H9 (cell line): ENCODE data around the gene BRI3BP. TPM values are rescaled to one million over a fixed set of nuclear protein-coding genes. Genes with fewer than 3 reads are reported as not detected.

Source experiments
- DNase-seq: peaks from one replicate; pipeline ENCODE4 v3.0.0-alpha.2; 2017
- H2AFZ ChIP-seq: one replicate; pipeline ENCODE4 v1.6.1; 2013; ENCODE audit warnings: mild to moderate bottlenecking, low read length, control low read depth, moderate library complexity
- H2AK5ac ChIP-seq: 2 replicates; pipeline ENCODE4 v1.6.1; 2013; ENCODE audit warnings: low read length, control low read depth, mixed read lengths; ENCODE audit not compliant: insufficient read length
- H2BK120ac ChIP-seq: one replicate; pipeline ENCODE4 v1.6.1; 2013; ENCODE audit warnings: low read depth, mild to moderate bottlenecking, low read length, control low read depth, inconsistent platforms; ENCODE audit not compliant: poor library complexity, severe bottlenecking
- H2BK12ac ChIP-seq: 2 replicates; pipeline ENCODE4 v1.6.1; 2013; ENCODE audit warnings: low read length, control low read depth, mixed read lengths, low read depth; ENCODE audit not compliant: insufficient read length
- H2BK15ac ChIP-seq: 2 replicates; pipeline ENCODE4 v1.6.1; 2013; ENCODE audit warnings: low read depth, low read length, control low read depth
- H2BK20ac ChIP-seq: one replicate; pipeline ENCODE4 v1.6.1; 2013; ENCODE audit warnings: low read depth, mild to moderate bottlenecking, low read length, control low read depth, inconsistent platforms; ENCODE audit not compliant: poor library complexity, severe bottlenecking
- H2BK5ac ChIP-seq: 2 replicates; pipeline ENCODE4 v1.6.1; 2013; ENCODE audit warnings: low read length, control low read depth, mixed read lengths; ENCODE audit not compliant: insufficient read length
- H3K14ac ChIP-seq: 2 replicates; pipeline ENCODE4 v1.6.1; 2013; ENCODE audit warnings: low read length, control low read depth; ENCODE audit not compliant: insufficient read depth
- H3K18ac ChIP-seq: 2 replicates; pipeline ENCODE4 v1.6.1; 2013; ENCODE audit warnings: low read depth, mild to moderate bottlenecking, mixed read lengths, low read length, control low read depth; ENCODE audit not compliant: insufficient read length
- H3K23ac ChIP-seq: 2 replicates; pipeline ENCODE4 v1.6.1; 2013; ENCODE audit warnings: low read length, control low read depth, mixed read lengths, low read depth; ENCODE audit not compliant: insufficient read length
- H3K23me2 ChIP-seq: 2 replicates; pipeline ENCODE4 v1.6.1; 2013; ENCODE audit warnings: low read depth, mild to moderate bottlenecking, mixed read lengths, low read length, control low read depth; ENCODE audit not compliant: insufficient read length, poor library complexity, severe bottlenecking
- H3K27ac ChIP-seq: 2 replicates; pipeline ENCODE4 v1.5.1; 2013; ENCODE audit warnings: low read length, control low read depth, mixed read lengths, low read depth; ENCODE audit not compliant: insufficient read length
- H3K27me3 ChIP-seq: 2 replicates; pipeline ENCODE4 v1.6.1; 2013; ENCODE audit warnings: low read length, control low read depth, inconsistent platforms; ENCODE audit not compliant: insufficient read depth
- H3K4ac ChIP-seq: 2 replicates; pipeline ENCODE4 v1.6.1; 2013; ENCODE audit warnings: low read depth, mild to moderate bottlenecking, control low read depth, inconsistent platforms, low read length, moderate library complexity
- H3K4me1 ChIP-seq: 2 replicates; pipeline ENCODE4 v1.6.1; 2013; ENCODE audit warnings: low read length, control low read depth, inconsistent platforms; ENCODE audit not compliant: insufficient read depth
- H3K4me2 ChIP-seq: 2 replicates; pipeline ENCODE4 v1.6.1; 2013; ENCODE audit warnings: low read length, control low read depth, mixed read lengths; ENCODE audit not compliant: insufficient read length, insufficient read depth
- H3K56ac ChIP-seq: 2 replicates; pipeline ENCODE4 v1.6.1; 2013; ENCODE audit warnings: low read depth, mild to moderate bottlenecking, mixed read lengths, low read length, control low read depth; ENCODE audit not compliant: insufficient read length
- H3K79me1 ChIP-seq: 2 replicates; pipeline ENCODE4 v1.6.1; 2013; ENCODE audit warnings: low read depth, mild to moderate bottlenecking, moderate library complexity, low read length, control low read depth, inconsistent platforms; ENCODE audit not compliant: insufficient read depth, poor library complexity, severe bottlenecking
- H3K79me2 ChIP-seq: 2 replicates; pipeline ENCODE4 v1.6.1; 2013; ENCODE audit warnings: low read length, control low read depth, inconsistent platforms; ENCODE audit not compliant: insufficient read depth
- H3K9ac ChIP-seq: 2 replicates; pipeline ENCODE4 v1.6.1; 2013; ENCODE audit warnings: low read length, control low read depth, mixed read lengths; ENCODE audit not compliant: insufficient read length; ENCODE audit errors: extremely low read depth
- H3K9me3 ChIP-seq: one replicate; pipeline ENCODE4 v1.6.1; 2013; ENCODE audit warnings: low read depth, low read length, inconsistent platforms; ENCODE audit not compliant: control insufficient read depth
- H3T11ph ChIP-seq: one replicate; pipeline ENCODE4 v1.6.1; 2013; ENCODE audit warnings: mild to moderate bottlenecking, low read length, control low read depth, inconsistent platforms
- H4K20me1 ChIP-seq: one replicate; pipeline ENCODE4 v1.6.1; 2013; ENCODE audit not compliant: control insufficient read depth, insufficient read length, insufficient read depth
- H4K5ac ChIP-seq: 2 replicates; pipeline ENCODE4 v1.6.1; 2013; ENCODE audit warnings: low read depth, mild to moderate bottlenecking, mixed read lengths, low read length, control low read depth; ENCODE audit not compliant: insufficient read length
- H4K8ac ChIP-seq: replicated peaks from 2 replicates; pipeline ENCODE4 v1.6.1; 2013; ENCODE audit warnings: low read length, control low read depth, mixed read lengths, low read depth; ENCODE audit not compliant: insufficient read length
- H4K91ac ChIP-seq: 2 replicates; pipeline ENCODE4 v1.6.1; 2013; ENCODE audit warnings: low read depth, mild to moderate bottlenecking, moderate library complexity, mixed read lengths, low read length, control low read depth; ENCODE audit not compliant: insufficient read length
- H3K27ac Mint-ChIP-seq, 3 experiments: 2 replicates in 2 of 3; 3 replicates in 1 of 3; pipeline ENCODE4 v1.8.0; 2020 to 2021; ENCODE audit warnings: mixed read lengths in 3 of 3, mild to moderate bottlenecking in 1 of 3, moderate library complexity in 1 of 3
- H3K27me3 Mint-ChIP-seq: 2 replicates; pipeline ENCODE4 v1.8.0; 2021; ENCODE audit warnings: low read depth, mild to moderate bottlenecking, moderate library complexity, mixed read lengths
- H3K36me3 Mint-ChIP-seq, 3 experiments: 2 replicates in 2 of 3; 3 replicates in 1 of 3; pipeline ENCODE4 v1.8.0; 2020 to 2021; ENCODE audit warnings: low read depth in 3 of 3, mixed read lengths in 3 of 3; ENCODE audit not compliant: insufficient read depth in 1 of 3
- H3K4me1 Mint-ChIP-seq, 2 experiments: 2 replicates each; pipeline ENCODE4 v1.8.0; 2020; ENCODE audit warnings: mixed read lengths in 2 of 2
- H3K4me3 Mint-ChIP-seq, 2 experiments: 2 replicates in 1 of 2; 3 replicates in 1 of 2; pipeline ENCODE4 v1.8.0; 2020 to 2021; ENCODE audit warnings: mild to moderate bottlenecking in 2 of 2, mixed read lengths in 2 of 2, moderate library complexity in 1 of 2
- H3K9me3 Mint-ChIP-seq, 2 experiments: 2 replicates in 1 of 2; 3 replicates in 1 of 2; pipeline ENCODE4 v1.8.0; 2020; ENCODE audit warnings: mild to moderate bottlenecking in 2 of 2, mixed read lengths in 2 of 2, moderate library complexity in 1 of 2
- WGBS: extraction: QIAGEN DNeasy Blood & Tissue Kit; methylation state at CpG from one replicate; pipeline ENCODE4 v1.1.7; 2013; ENCODE audit warnings: missing lambda C conversion rate, low lambda C conversion rate, mixed read lengths; ENCODE audit not compliant: insufficient read length; ENCODE audit errors: extremely low coverage; 5-methylcytosine and 5-hydroxymethylcytosine counted together
- total RNA-seq: library from RNA; stranded (reverse); gene quantifications from 2 replicates; pipeline ENCODE4 v1.2.1, GENCODE V29; 2021
- TF ChIP-seq, protein P1 (sequence below): fragments of 200-600 bp; sonication (generic); conservative IDR thresholded peaks from 3 replicates; pipeline ENCODE4 v1.8.0; 2021; ENCODE audit warnings: antibody characterized with exemption, mild to moderate bottlenecking

The BRI3BP gene
- total RNA-seq, 1 experiment from 2014 or later, result 10.5 TPM

DNA sequence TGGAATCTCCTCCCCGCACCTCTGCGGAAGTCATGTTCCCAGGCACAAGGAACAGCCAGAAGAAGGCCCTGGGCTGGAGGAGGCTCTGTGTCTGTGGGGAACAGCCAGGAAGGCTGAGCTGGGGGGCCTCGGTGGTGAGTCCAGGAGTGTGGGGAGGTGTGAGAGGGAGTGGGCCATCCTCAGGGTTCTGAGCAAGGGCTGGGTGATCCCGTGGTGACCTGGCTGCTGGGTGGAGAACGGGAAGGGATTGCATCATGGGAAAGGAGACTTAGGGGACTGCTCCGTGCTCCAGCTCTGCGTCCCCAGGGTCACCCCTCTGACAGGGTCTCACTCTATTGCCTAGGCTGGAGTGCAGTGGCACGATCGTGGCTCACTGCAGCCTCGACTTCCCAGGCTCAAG, 85.6 kb downstream of the BRI3BP start:
- Histone ChIP-seq H2BK20ac (no peak overlapping the region), H4K8ac (no peak overlapping the region), H2BK120ac (no peak overlapping the region), H3K27me3 (no peaks in the 10 kb centered on the region), H3K4ac (no peak overlapping the region), H3K4me2 (no peak overlapping the region), H2BK5ac (no peak overlapping the region), H2AFZ (no peak overlapping the region), H3K79me1 (no peaks in the 10 kb centered on the region), H3K23me2 (no peaks in the 10 kb centered on the region), H3K9me3 (no peaks in the 10 kb centered on the region), H3T11ph (no peak overlapping the region), H3K9ac (no peak overlapping the region), H3K14ac (no peak overlapping the region), H3K27ac (no peak overlapping the region), H3K4me1 (no peaks in the 10 kb centered on the region), H3K79me2 (no peaks in the 10 kb centered on the region), H4K5ac (no peak overlapping the region), H3K18ac (no peak overlapping the region), H4K91ac (no peak overlapping the region), H2AK5ac (no peak overlapping the region), H3K23ac (no peak overlapping the region), H2BK15ac (no peak overlapping the region), H4K20me1 (no peaks in the 10 kb centered on the region), H2BK12ac (no peak overlapping the region), H3K56ac (no peak overlapping the region)
- H3K27ac Mint-ChIP-seq, result peak overlapping the region; percentile 41 to 94 (median 65); a peak in 4 of 7 replicates
- TF ChIP-seq, protein P1, sequence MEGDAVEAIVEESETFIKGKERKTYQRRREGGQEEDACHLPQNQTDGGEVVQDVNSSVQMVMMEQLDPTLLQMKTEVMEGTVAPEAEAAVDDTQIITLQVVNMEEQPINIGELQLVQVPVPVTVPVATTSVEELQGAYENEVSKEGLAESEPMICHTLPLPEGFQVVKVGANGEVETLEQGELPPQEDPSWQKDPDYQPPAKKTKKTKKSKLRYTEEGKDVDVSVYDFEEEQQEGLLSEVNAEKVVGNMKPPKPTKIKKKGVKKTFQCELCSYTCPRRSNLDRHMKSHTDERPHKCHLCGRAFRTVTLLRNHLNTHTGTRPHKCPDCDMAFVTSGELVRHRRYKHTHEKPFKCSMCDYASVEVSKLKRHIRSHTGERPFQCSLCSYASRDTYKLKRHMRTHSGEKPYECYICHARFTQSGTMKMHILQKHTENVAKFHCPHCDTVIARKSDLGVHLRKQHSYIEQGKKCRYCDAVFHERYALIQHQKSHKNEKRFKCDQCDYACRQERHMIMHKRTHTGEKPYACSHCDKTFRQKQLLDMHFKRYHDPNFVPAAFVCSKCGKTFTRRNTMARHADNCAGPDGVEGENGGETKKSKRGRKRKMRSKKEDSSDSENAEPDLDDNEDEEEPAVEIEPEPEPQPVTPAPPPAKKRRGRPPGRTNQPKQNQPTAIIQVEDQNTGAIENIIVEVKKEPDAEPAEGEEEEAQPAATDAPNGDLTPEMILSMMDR, result no peak
- no CpG with 5 or more reads among the region's 10 CpGs for WGBS
- no peak for DNase-seq
- H3K36me3 Mint-ChIP-seq, result peaks cover 44 to 62% (median 55%) of the 10 kb centered on the region in 3 experiments; a peak in 6 of 7 replicates
- H3K4me3 Mint-ChIP-seq, result no peak overlapping the region
- no peaks in the 10 kb centered on the region for H3K27me3 Mint-ChIP-seq
- no peaks in the 10 kb centered on the region for H3K9me3 Mint-ChIP-seq
- H3K4me1 Mint-ChIP-seq, result no peaks in the 10 kb centered on the region
